Pancreas (tissue), 10 donors: ENCODE measurements around the gene RFT1. TPM values are rescaled to one million over a fixed set of nuclear protein-coding genes. Genes with fewer than 3 reads are reported as not detected.

Experiments used
- ATAC-seq, 4 donors: fragments of 200-7000 bp; cut with Tn5 transposase; one replicate each; pipeline versions ENCODE4 v1.8.0 to v1.9.1; 2020; ENCODE audit warnings: mild to moderate bottlenecking in 4 of 4, moderate library complexity in 4 of 4
- DNase-seq, 6 donors: peaks; one replicate each; pipeline ENCODE4 v3.0.0-alpha.2; 2020
- FAIRE-seq: peaks from 2 replicates; lab custom pipeline; 2012; peaks lifted over from hg19 to GRCh38; lab: Jason Lieb, UNC
- H3K27ac ChIP-seq, 4 donors: fragments of 200-600 bp; sonication (generic); 1 replicate in 3 of 4; 2 replicates in 1 of 4; pipeline versions ENCODE4 v1.5.0 to v1.8.0; 2020
- H3K27me3 ChIP-seq, 4 donors: fragments of 200-600 bp; one replicate each; pipeline ENCODE4 v1.8.0; 2021
- H3K36me3 ChIP-seq, 3 donors: fragments of 200-600 bp; sonication (generic) in 1 of 3; one replicate each; pipeline versions ENCODE4 v1.5.0 to v1.8.0; 2020 to 2021
- H3K4me1 ChIP-seq, 3 donors: fragments of 200-600 bp; one replicate each; pipeline ENCODE4 v1.8.0; 2021
- H3K4me3 ChIP-seq, 4 donors: fragments of 200-600 bp; sonication (generic) in 2 of 4; one replicate each; pipeline versions ENCODE4 v1.5.0 to v1.8.0; 2020 to 2021
- H3K9me3 ChIP-seq, 4 donors: fragments of 200-600 bp; one replicate each; pipeline ENCODE4 v1.8.0; 2021
- WGBS, 2 donors: extraction: QIAGEN DNeasy Blood & Tissue Kit; methylation state at CpG; one replicate each; pipeline ENCODE4 v1.1.7; 2013; 5-methylcytosine and 5-hydroxymethylcytosine counted together
- intact Hi-C, 3 donors: fragments of 100-400 bp; cut with DNase I; formaldehyde crosslinking; loops; one replicate each; pipeline versions ENCODE4 v1.11.1 to v1.14.2; 2022
- polyA plus RNA-seq, 2 donors: library from polyadenylated mRNA; stranded (reverse); fragments of 200-250 nt; gene quantifications; one replicate each; pipeline ENCODE4 v1.2.3, GENCODE V29; 2013
- total RNA-seq, 6 donors: library from RNA; stranded (reverse); fragmentation: NEBNext Ultra II Directional in 4 of 6; extraction: Animal tissue kit (Norgen Biotek cat#: 25700) in 4 of 6; gene quantifications; one replicate each; pipeline versions ENCODE4 v1.2.1 to v1.2.4, GENCODE V29; 2021 to 2023
- TF ChIP-seq, protein P1 (sequence below), 4 donors: fragments of 200-600 bp; sonication (generic) in 3 of 4; IDR thresholded peaks; one replicate each; pipeline versions ENCODE4 v1.5.0 to v1.8.0; 2021; ENCODE audit warnings: antibody characterized with exemption in 4 of 4
- donor health status: healthy with polysubstance abuse.
- donor health status: DM: no; HTN: no; CAD: no; lungs with moderate emphysema.
- donor health status: DM: no; HTN: no; CAD: no.
- donor health status: control.
- donor health status: control.
- donor health status: Bipolar disorder and iron deficiency.
- donor health status: DM: yes; HTN: yes; CAD: no.
- donor health status: DM: no; HTN: no; CAD: no.
- donor health status: DM: no; HTN: no; CAD: no.
- donor health status: DM: yes; HTN: yes; CAD: no.

RFT1 gene
- total and polyA plus RNA-seq, 8 donors = 6.9 to 20.4 (median 15.0) TPM

DNA sequence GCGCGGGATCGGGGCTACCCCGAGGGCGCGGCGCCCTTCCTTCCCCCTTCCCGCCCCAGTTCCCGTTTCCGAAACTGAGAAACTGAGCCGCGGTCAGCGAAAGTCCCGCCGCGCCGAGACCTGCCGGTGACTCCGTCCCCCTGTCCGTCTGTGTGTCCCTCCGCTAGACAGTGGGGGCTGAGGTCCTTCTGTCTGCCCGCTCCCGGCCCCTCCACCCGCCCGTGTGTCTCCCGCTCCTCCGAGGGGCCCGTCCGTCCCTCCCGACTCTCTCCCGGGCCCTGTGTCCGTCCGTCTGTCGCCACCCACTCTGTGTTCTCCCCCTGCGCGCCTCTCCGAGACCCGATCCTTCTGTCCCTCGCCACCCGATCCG, 31.2 kb upstream of the RFT1 start:
- peak overlapping the region; percentile 84 to 95 (median 90) for H3K4me3 ChIP-seq
- DNase-seq = peak in 3 of 6 donors; percentile 59 to 66 (median 62)
- TF ChIP-seq, protein P1, sequence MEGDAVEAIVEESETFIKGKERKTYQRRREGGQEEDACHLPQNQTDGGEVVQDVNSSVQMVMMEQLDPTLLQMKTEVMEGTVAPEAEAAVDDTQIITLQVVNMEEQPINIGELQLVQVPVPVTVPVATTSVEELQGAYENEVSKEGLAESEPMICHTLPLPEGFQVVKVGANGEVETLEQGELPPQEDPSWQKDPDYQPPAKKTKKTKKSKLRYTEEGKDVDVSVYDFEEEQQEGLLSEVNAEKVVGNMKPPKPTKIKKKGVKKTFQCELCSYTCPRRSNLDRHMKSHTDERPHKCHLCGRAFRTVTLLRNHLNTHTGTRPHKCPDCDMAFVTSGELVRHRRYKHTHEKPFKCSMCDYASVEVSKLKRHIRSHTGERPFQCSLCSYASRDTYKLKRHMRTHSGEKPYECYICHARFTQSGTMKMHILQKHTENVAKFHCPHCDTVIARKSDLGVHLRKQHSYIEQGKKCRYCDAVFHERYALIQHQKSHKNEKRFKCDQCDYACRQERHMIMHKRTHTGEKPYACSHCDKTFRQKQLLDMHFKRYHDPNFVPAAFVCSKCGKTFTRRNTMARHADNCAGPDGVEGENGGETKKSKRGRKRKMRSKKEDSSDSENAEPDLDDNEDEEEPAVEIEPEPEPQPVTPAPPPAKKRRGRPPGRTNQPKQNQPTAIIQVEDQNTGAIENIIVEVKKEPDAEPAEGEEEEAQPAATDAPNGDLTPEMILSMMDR (IDR thresholded peaks at IDR 0.05) = no peak
- H3K9me3 ChIP-seq = no peaks in the 10 kb centered on the region
- WGBS, 2 donors = 0 to 1% methylated on average over 40 to 41 of the region's 41 CpGs
- H3K36me3 ChIP-seq = peaks cover 0 to 4% (median 0%) of the 10 kb centered on the region in 3 donors
- H3K27me3 ChIP-seq = no peaks in the 10 kb centered on the region
- FAIRE-seq = no peak
- H3K4me1 ChIP-seq = peaks cover 31 to 42% (median 39%) of the 10 kb centered on the region in 3 donors
- peak overlapping the region; percentile 70 to 90 (median 86) for H3K27ac ChIP-seq
- intact Hi-C loops = no loop called here
- ATAC-seq = no peak

GRCh38 chr3:53160660-53161449, 30.6 kb upstream of the RFT1 start, which contains the start of gene PRKCD:
Gene PRKCD (plus strand): TSS chr3:53161209. CDS start chr3:53178423, 17,214 bp downstream.
- H3K9me3 ChIP-seq = no peaks in the 10 kb centered on the region
- DNase-seq (peak; percentile 92 to 96 (median 94)), FAIRE-seq (no peak), ATAC-seq (peak; percentile 74 to 85 (median 80))
- intact Hi-C loops = no loop called here
- H3K4me3 ChIP-seq = peak within 1 kb of the TSS; percentile 84 to 95 (median 90)
- H3K36me3 ChIP-seq = peaks cover 0 to 4% (median 0%) of the 10 kb centered on the region in 3 donors
- 0 to 1% methylated on average over 52 to 88 of the region's 88 CpGs for WGBS, 2 donors
- TF ChIP-seq, protein P1 (IDR thresholded peaks at IDR 0.05) = peak; percentile 41 to 56 (median 51)
- H3K27me3 ChIP-seq = no peaks in the 10 kb centered on the region
- peak within 1 kb of the TSS; percentile 85 to 91 (median 89) for H3K27ac ChIP-seq
- peaks cover 37 to 46% (median 40%) of the 10 kb centered on the region in 3 donors for H3K4me1 ChIP-seq

GRCh38 chr3:53160061-53160659, 29.9 kb upstream of the RFT1 start:
- Histone ChIP-seq H3K4me1 (peaks cover 42 to 53% (median 47%) of the 10 kb centered on the region in 3 donors), H3K27me3 (no peaks in the 10 kb centered on the region), H3K4me3 (peak overlapping the region; percentile 84 to 95 (median 90)), H3K27ac (peak overlapping the region; percentile 85 to 91 (median 89)), H3K9me3 (no peaks in the 10 kb centered on the region), H3K36me3 (no peaks in the 10 kb centered on the region)
- TF ChIP-seq, protein P1 (IDR thresholded peaks at IDR 0.05) = no peak
- peak in 2 of 6 donors; percentile 24 to 30 for DNase-seq
- intact Hi-C loops = no loop called here
- no peak for FAIRE-seq
- no peak for ATAC-seq
- WGBS, 2 donors = 14 to 17% methylated on average over 4 of the region's 4 CpGs

GRCh38 chr3:53159156-53160060, 29.2 kb upstream of the RFT1 start:
- WGBS, 2 donors = 13 to 18% methylated on average over 9 of the region's 9 CpGs
- H3K4me1 ChIP-seq = peaks cover 50 to 60% (median 55%) of the 10 kb centered on the region in 3 donors
- FAIRE-seq (no peak), ATAC-seq (peak; percentile 41 to 58 (median 53)), DNase-seq (peak; percentile 67 to 95 (median 86))
- H3K36me3 ChIP-seq = no peaks in the 10 kb centered on the region
- intact Hi-C loops = no loop called here
- no peak overlapping the region for H3K4me3 ChIP-seq
- H3K9me3 ChIP-seq = no peaks in the 10 kb centered on the region
- TF ChIP-seq, protein P1 (IDR thresholded peaks at IDR 0.05) = no peak
- H3K27ac ChIP-seq = peak overlapping the region; percentile 85 to 91 (median 89)
- H3K27me3 ChIP-seq = no peaks in the 10 kb centered on the region
